Right lobe of liver (tissue), 4 donors: ENCODE data around the gene NUP210L.

Experiments
- CTCF ChIP-seq, 4 donors: fragments of 200-600 bp in 3 of 4; fragments of 450-650 bp in 1 of 4; IDR thresholded peaks; one replicate each; pipeline versions ENCODE4 v1.5.1 to v1.8.0; 2016 to 2022; ENCODE audit warnings: antibody characterized with exemption in 4 of 4, mild to moderate bottlenecking in 2 of 4
- POLR2A ChIP-seq: fragments of 450-650 bp; IDR thresholded peaks from one replicate; pipeline ENCODE4 v1.6.1; 2017; ENCODE audit warnings: antibody characterized with exemption, mild to moderate bottlenecking
- donor health status: DM: no; HTN: no; CAD: no.
- donor health status: DM: no; HTN: no; CAD: no.
- donor health status: DM: no; HTN: yes; CAD: no.

- TF ChIP-seq CTCF (IDR thresholded peaks at IDR 0.05), result no peak
- TF ChIP-seq POLR2A, result no peak
These were observed 185.9 kb downstream of the NUP210L start for GRCh38 chr1:153968972-153969371.
